Measurements from ENCODE around the gene ANAPC7.
A peak's percentile ranks its signal among the peaks of the same experiment; 100 is the strongest.
"Not testable (repeated sequence)": the region's sequence is repeated elsewhere in the genome, so short reads cannot be mapped to it uniquely, and the experiment has no call there.

The ANAPC7 gene

DNA sequence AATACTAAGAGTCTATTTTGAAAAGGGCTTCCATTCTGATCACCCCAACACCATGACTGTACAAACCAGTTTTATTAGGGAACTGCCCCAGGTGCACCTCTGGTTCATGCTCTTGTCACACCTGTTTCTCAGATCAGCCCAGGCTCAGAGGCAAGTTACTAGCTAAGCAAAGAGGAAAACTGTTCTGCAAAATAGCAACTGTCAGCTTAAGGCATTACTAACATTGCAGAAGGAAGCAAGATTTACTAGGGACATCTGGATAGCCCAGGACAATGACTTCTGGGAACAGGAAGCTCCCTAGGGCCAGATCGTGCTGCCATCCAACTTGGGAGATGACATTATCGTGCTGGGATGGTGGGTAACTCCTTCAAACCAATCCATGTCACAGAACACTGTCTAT, 30.1 kb downstream of the ANAPC7 start:
- no peak for DNase-seq

DNA sequence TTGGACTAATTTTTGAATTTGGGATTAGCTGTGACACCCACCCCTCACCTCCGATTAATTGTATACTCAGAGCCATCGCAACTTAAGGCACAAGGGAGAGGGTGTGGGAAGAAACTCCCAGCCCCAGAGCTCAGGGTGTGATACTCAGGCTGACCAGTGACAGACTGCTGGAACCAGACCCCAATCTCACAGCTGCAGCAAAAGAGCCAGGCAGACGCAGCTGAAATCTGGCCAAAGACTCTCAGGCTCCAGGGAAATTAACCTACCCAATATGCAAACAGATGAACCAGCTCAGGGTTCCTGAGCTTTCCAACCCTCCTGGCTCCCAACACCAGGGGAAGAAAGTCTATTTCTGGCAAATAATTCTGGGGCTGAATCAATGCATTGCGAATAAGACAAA, 30.5 kb downstream of the ANAPC7 start:
- no peak for DNase-seq

DNA sequence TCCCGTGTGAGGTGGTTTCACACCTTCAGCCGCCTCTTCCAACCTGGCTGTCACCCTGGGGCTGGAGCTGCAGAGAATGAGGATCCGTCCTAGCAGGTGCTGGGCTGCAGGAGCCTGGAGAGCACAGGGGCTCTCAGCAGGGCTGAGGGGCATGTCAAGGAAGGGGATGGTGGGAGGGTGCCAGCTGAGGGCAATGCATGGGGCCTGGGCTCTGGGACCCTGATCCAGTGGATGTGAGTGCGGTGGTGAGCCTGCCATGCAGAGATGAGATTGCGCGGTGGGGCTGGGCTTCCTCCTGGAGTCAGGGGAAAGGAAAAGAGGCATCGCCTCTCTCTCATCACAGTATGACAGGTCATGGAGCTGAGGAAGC, 31.5 kb downstream of the ANAPC7 start:
- no peak for DNase-seq

DNA sequence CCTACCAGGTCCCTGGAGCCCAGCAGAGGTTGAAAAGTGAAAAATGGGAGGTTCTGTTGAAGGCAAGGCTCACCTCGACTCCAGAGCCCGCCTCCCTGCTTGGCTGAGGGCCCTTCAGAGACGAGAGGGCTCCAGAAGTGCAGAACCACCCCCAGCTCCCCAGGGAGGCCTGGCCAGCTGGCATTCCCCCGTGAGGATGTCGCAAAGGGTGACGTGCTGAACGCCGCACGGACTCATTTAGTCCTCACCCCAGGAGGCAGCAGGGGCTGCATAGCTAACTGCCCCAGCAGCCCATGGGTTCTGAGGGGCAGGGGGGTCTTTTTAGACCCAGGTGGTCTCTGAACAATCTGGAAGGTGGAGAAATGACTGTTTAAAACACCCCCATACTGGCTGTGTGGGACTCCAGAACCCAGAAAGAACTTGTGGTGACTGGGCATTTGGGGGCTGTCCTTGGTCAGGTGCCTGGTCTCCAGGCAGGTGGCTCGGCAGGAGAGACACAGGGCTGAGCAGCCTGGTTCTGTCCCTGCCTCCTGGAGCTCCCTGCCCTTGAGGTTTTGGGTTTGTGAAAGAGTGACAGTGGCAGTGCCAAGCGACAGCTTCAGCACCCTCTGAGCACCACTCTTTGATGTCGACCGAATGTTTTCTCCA, 32.0 kb downstream of the ANAPC7 start:
- DNase-seq: no peak

DNA sequence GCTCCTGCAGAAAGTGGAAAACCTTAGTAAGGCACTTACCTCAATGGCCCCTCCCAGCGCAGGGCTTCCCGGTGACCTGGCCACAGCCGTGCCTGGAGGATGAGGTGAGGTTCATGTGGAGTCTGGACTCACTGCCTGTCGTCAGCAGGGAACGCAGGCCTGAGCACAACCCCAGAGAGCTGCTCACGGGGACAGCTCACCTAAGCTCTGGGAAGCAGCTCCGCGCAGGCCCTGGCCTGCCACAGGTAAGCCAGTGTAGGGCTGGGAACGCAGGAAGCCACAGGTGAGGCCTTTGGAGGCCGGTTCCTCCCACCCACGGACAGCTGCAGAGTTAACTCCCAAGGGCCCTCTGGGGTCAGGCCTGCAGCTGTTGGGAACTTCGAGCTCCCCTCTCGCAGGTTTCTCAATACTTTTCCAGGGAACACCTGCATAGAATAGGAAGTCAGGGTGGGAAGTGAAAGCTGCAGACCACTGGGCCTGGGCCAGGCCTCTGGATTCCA, 32.7 kb downstream of the ANAPC7 start:
- DNase-seq: no peak

DNA sequence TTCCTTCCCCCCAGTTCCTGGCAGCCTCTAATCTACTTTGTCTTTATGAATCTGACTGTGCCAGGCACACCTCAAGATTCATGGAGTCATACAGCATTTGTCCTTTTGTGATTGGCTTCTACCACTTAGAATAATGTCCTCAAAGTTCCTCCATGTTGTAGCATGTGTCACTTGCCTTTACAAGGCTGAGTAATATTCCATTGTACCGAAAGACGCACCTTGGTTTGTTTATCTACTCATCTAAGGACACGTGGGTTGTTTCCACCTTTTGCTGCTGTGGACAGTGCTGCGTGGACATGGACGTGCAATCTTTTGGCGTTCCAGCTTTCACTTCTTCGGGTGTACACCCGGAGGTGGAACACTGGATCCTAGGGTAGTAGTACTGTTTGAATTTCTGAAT, 33.5 kb downstream of the ANAPC7 start:
- no peak for DNase-seq

DNA sequence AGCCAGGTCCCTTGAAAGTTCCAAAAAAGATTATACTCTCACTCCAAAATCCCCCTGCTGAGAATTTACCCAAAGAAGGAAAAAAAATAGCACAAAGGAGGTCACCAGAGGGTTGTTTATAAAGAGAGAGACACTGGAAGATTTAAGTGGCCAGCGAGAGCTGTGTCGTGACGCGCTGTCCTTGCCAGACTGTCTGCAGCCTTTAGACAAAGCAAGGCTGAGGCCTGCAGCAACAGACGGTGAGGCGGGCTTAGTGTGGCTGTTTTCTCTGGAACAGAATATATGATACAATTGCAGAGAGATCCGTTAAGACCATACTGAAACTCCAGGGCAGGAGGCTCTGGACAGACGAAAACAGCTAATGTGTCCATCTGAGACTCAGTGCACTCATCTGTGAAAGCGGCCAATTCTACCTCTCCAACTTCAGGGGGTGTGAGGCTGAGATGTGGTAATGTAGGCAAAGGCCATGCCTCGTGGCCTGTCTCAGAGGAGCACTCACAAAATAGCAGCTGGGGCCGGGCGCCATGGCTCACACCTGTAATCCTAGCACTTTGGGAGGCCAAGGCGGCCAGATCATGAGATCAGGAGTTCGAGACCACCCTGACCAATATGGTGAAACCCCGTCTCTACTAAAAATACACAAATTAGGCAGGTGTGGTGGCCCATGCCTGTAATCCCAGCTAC, 36.2 kb downstream of the ANAPC7 start:
- DNase-seq: no peak

DNA sequence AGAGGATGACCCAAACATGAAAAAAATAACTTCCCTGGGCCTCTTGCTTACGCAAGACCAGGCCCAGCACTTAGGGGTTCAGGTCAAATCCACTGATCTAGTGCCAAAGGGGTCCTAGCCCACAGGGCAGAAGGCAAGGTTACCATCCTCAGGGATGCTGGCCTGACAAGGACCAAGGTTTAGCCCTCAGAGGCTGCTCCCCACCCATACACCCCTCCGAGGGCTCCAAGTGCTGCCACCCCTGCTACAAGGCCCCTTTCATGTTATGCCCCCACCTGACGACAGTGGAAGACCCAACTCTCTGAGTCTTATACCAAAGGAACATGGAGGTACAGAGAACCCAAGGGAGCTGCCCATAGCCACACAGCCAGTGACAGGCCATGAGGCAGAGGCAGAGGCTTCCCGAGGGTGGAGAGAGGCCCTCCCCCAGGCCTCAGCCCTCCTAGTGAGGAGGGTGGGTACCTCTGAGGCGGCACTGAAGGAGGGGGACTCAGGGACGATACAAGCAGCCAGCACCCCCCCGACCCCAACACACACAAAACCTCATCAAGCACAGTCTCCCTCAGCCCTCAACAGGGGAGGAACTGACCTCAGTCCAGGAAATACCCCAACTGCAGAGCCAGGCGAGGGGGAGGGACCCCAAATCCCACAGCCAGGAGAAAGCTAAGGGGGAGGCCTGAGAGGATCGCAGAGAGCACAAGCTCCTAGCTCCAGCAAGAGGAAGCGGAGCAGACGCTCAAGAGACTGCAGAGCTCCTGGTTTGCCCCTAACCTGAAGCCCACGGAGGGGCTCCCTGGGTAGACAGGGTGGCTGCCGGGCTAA, 37.0 kb downstream of the ANAPC7 start:
- DNase-seq: no peak

DNA sequence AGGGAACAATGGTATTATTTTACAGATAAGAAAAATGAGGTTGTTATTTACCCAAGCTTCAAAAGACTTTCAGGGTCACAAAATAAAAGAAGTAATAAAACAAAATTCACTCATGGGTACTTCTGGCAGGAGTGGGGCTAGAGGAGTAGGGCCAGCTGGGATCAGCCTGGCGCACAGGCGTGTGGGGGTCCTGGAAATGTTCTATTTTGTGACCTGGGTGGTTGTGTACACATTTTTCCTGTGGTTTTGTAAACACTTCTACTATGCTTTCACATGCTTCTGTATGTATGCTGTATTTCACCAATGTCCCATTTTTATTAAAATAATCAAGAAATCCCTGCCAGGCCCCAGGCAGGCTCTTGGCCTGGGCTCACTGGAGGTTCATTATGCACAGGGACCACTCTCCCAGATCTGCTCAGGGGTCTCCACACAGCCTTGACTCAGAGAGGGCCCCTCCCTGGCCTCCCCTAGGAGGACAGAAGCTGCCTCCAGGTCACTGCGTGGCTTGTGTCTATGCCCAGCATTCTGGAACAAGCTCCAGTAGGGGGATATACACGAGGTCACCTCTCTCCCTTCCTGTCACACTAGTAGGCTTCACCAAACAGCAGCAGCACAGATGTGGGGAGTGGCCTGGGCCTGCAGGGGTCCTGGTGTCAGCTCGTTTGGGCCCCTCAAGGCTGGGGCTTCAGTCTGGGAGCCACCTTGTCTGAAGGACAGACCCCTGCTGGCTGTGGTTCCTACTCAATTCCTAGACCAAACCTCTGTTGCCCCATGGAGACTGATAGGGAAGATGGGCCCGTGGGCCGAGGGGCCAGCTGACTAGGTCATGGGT, 37.8 kb downstream of the ANAPC7 start:
- no peak for DNase-seq

DNA sequence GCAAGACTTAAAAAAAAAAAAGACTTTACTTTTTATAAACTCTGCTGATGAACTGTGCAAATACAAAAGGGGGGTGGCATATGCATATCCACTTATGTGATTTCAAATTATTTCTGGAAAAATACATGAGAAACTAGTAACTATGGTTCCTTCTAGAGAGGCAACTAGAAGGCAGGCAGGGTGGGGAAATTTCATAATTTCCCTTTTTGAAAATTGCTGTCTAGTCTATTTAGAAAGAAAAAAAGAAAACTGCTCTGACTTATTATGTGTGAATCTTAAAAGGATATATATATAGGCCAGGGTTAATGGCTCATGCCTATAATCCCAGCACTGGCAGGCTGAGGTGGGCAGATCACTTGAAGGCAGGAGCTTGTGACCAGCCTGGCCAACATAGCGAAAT, 42.3 kb downstream of the ANAPC7 start:
- DNase-seq: no peak

DNA sequence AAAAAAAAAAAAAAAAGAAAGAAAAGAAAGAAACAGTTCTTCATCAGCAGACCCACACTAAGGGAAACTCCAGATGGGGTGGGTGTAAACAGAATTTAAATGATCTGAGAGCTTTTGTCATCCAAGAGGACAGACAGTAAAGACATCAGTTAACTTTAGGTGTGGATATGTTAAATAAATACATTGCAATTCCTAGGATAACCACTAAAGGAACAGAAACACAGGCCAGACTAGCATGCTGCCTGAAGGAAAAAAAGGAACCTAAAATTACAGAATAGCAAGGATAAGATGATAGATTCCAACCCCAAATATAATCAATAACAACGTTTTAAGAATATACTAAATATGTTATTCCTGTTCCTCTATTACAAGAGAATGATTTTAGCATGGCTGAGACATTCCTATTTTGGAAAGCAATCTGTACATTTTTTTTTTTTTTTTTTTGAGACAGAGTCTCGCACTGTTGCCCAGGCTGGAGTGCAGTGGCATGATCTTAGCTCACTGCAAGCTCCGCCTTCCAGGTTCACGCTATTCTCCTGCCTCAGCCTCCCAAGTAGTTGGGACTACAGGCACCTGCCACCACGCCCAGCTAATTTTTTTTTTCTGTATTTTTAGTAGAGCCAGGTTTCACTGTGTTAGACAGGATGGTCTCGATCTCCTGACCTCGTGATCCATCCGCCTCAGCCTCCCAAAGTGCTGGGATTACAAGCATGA, 45.0 kb downstream of the ANAPC7 start:
- not testable (repeated sequence) for DNase-seq

DNA sequence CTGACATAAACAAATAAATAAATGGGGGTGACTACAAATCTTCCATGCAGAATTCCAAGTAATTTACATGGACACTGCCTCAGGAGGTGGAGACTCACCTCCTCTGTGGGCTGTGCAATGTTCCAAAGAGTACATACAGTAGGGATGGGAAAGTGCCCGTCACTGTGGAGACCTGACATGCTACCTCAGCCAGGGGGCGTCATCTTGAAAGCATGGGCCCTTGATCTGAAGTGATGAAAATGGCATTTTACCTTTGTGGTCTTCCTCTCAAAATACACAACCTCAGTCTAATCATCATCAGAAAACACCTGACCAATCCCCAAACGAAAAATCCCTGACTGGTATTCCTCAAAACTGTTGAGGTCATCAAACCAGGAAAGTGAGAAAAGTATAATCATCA, 48.4 kb downstream of the ANAPC7 start:
- peak; percentile 17 for DNase-seq

DNA sequence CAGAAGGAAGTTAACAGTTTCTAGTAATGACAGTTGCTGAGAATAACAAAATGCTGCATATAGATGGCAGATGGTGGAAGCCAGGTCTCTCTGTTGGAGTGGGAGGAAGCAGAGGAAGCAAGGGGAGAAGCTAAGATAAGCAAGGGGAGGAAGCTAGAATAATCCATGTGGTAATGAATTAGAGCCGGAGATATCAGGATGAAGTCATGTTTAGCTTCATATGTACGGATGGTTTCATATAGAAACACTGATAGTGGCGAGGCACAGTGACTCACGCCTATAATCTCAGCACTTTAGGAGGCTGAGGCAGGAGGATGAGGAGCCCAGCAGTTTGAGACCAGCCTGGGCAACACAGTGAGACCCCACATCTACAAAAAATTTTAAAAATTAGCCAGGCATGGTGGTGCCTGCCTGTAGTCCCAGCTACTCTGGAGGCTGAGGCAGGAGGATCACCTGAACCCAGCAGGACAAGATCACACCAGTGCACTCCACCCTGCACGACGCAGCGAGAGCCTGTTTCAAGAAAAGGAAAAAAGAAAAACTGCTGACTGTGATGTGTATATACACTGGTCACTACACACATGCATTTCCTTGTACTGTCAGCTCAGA, 49.2 kb downstream of the ANAPC7 start:
- DNase-seq: no peak

DNA sequence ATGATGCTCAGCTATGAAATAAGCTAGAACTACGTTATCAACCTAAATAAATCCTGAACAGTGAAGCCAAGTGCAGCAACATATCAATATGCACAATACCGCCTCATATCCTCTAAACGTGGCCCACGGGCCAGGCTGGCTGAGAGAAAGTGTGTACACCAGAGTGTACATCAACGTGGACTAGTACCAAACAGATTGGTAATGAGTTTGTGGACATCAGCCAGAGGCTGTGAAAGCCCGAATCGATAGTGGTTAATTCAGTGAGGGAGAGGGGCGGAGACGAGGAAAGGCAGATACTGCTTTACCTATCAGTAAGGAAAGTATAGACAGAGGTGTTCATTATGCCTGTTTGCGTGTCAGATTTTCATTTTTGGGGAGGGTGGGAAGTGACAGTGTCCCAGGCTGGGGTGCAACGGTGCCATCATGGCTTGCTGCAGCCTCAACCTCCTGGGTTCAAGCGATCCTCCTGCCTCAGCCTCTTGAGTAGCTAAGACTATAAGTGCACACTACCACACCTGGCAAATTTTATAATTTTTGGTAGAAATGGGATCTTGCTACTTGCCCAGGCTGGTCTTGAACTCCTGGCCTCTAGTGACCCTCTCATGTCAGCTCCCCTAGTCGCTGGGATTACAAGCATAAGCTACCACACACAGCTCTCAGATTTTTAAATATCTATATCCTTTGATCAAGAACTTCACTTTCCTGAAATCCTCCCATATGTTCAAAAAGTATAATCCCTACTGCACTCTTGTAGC, 50.1 kb downstream of the ANAPC7 start:
- DNase-seq: no peak

DNA sequence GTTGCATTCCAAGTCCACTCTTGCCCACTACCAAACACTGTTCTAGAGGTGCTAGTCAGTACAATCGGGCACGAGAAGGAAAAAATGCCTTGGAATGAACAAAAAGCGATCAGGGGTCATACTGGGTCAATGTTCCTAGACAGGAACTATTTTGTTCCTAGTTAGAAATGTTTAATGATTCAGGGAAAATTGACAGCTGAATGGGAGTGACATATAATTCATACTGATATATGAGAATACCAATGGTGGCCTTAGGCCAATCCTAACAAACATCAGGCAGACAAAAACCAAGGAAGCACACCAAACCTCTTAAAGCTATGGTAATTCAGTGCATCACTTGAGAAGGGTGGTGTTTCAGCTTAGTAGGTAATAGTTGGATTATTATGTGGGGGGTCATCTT, 51.1 kb downstream of the ANAPC7 start:
- no peak for DNase-seq

DNA sequence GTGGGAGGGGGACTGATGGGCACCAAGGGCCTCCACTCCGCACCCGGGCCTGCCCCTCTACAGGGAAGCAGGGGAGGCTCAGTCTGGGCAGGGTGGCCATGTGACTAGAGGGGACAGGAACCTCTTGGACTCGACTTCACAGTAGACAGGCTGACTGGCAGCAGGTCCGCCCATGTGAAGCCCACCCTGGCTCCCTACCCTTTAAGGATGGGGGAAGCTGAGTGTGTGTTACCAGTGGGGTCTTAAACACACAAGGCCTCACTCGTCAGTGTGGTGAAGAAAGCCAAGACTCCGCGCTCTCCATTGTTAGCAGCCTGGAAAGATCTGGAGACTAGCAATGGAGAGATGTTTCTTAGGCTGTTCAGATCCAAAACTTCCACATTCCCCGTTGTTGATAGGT, 52.4 kb downstream of the ANAPC7 start:
- DNase-seq: no peak

DNA sequence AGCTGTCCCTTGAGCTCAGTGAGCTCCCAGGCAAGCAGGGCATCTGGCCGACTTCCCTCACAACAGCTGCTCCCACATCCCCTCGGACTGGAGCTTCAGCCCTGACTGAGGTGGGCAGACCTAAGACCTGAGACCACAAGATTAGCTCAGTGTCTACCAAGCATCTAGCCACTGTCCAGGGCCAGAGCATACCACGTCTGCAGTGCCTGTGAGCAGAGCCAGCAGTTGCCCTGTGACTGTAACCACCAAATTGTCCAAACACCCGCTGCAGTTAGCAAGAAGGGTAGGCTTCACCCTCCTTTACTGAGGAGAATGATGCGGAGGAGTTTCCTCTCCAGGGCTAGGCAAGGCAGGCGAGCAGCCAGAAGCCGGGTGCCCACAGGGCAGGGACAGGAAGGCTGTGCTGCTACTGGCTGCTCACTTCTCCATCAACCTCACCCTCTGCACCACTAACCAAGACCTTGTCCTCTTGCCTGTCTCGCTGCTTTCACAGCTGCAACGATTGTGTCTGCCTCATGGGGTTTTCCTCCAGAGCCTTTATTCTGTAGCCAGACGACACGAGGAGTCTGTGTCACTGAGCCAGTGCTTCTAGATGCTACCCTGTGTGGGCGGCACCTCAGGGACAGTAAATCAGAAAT, 53.9 kb downstream of the ANAPC7 start:
- DNase-seq: peak; percentile 38

DNA sequence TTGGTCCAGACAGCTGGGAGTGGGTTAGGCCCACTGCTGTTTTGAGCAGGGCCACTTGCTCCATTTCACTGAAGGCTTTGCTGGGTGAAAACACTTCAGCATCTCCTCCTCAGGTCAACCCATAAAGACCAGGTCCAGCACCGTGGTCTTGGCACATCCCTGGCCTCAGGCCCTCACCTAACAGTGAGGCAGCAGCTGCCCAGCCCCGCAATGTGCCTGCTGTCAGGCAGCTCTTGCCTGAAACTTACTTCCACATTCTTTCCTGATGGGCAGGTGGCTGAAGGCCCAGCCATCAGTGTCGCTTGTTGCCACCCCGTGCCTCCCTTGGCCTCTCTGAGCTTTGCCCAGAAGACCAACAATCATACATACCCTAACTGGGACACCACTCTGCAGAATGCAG, 54.4 kb downstream of the ANAPC7 start:
- DNase-seq: no peak

DNA sequence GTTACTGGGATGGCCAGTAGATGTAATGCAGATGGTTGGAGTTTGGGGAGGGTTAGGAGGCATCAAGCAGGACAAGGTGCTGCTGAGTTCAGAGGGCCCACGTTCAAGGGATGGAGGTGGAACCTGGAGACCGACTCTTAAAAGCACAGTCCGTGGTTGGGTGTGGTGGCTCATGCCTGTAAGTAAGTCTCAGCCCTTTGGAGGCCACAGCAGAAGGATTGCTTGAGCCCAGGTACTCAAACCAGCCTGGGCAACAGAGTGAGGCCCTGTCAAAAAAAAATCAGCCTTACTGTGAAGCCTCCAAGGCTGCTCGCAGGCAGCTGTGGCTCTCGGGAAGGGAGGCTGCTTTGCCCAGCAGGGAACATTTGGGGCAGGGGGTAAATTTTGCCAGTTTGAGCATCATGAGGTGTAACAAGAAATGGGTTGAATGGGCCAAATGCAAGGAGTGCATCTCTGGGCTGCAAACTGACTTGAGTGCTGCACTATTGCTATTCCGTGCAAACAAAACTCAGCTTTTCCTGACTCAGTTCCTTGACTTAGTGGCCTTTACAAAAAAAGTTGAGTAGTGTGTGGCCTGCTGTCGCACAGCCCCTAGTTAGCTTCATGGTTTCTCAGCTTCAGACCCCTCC, 55.0 kb downstream of the ANAPC7 start:
- no peak for DNase-seq

DNA sequence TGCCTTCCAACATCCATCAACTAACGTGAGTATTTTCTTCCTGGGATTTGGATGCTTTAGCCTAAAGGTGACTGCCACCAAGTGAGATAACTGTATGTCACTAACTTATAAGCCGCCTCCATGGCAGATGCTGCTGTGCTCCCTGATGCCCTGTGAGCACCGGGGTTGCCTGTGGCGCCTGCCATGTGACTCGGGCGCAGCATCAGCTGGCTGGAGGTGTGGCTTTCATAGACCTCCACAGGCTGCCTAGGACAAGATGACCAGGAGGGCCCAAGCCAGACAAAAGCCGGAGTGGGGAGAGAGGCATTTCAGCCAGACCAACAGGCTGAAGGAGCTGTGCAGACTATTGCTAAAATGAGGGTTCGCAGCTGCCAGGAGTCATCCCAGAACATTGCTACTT, 55.7 kb downstream of the ANAPC7 start:
- DNase-seq: no peak

All from activated CD4-positive, alpha-beta T cell treated with anti-CD3 and anti-CD28 coated beads, Interleukin-2, amount 50 U/mL, for 1 hour (primary cell).